Gastroesophageal sphincter (tissue), 3 donors: ENCODE data around the gene AGPAT4.

Experiments
- CTCF ChIP-seq, 4 experiments: fragments of 200-600 bp in 2 of 4; fragments of 450-650 bp in 2 of 4; sonication (generic) in 1 of 4; IDR thresholded peaks; one replicate each; pipeline ENCODE4 v1.5.1; 2017 to 2019; ENCODE audit warnings: antibody characterized with exemption in 4 of 4, mild to moderate bottlenecking in 2 of 4, moderate library complexity in 2 of 4
- EP300 ChIP-seq: sonication (generic); formaldehyde crosslinking; IDR thresholded peaks from one replicate; pipeline ENCODE4 v1.6.1; 2017; ENCODE audit warnings: antibody characterized with exemption, mild to moderate bottlenecking
- POLR2A ChIP-seq, 2 donors: fragments of 450-650 bp; IDR thresholded peaks; one replicate each; pipeline ENCODE4 v1.6.1; 2017; ENCODE audit warnings: antibody characterized with exemption in 2 of 2, mild to moderate bottlenecking in 2 of 2, moderate library complexity in 1 of 2
- POLR2AphosphoS5 ChIP-seq: sonication (generic); formaldehyde crosslinking; IDR thresholded peaks from one replicate; pipeline ENCODE4 v1.6.1; 2017; ENCODE audit warnings: antibody characterized with exemption

GRCh38 chr6:161259302-161259701 lies 14.6 kb downstream of the AGPAT4 start:
- TF ChIP-seq CTCF (IDR thresholded peaks at IDR 0.05) (no peak), POLR2A (IDR thresholded peaks at IDR 0.05) (no peak), POLR2AphosphoS5 (no peak), EP300 (no peak)
